NCI-H82 (cell line): ENCODE data around the gene UPK2.

ENCODE experiments used
- DNase-seq: peaks from one replicate; lab custom pipeline; 2025; lab: John Stamatoyannopoulos, UW

The UPK2 gene

GRCh38 chr11:118956094-118956846 lies at the start of gene UPK2:
Gene UPK2, plus strand, starts transcription at chr11:118956298. Its CDS starts 53 bp downstream, at chr11:118956351.
- DNase-seq: peak; percentile 87

DNA sequence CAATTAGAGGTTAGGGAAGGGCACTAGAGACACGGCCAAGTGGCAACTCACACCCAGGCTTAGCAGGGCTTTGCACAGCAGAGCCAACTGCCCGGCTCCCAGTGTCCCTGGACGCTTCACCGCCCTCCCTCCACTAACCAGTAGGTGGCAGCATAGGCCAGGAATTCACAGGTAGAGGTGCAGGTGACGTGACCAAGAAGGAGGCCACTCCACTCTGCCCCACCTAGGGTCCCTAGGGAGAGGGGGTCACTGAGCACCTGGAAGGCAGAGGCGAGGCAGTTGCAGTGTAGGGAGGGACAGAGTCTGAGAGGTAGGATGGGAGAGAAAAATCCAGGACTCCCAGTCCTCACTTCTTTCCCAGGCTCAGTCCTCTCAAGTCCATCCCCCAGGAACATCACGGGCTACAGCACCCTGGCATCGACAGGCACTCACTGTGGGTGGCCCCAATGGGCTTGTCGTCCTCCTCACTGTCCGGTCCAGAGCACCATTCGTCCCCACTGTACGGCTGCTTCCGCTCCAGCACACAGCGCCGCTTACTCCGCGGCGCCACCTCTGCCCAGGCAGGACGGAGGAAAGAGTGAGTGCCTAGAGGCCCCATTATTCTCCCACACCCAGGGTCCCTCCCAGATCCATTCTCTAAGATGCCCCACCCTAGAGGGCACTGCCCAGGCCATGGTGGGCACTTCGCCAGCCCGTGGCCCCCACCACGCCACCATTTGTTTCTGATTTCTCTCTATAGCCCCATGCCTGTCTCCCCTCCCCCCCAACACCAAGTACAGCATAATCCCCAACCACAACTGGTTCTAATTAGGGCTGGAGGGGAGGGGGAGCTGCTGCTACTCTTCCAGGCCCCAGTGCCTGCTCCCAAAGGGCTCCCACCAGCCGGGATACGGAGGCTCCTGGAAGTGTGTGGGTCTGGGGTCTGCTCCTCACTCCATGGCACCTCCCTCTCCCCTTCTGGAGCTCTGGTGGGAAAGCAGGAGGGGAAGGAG lies 48.8 kb upstream of the UPK2 start:
- peak; percentile 88 for DNase-seq

GRCh38 chr11:118908264-118908663 lies 47.8 kb upstream of the UPK2 start:
- no peak for DNase-seq

GRCh38 chr11:118908901-118909618 lies 47.0 kb upstream of the UPK2 start:
- peak; percentile 99 for DNase-seq

DNA sequence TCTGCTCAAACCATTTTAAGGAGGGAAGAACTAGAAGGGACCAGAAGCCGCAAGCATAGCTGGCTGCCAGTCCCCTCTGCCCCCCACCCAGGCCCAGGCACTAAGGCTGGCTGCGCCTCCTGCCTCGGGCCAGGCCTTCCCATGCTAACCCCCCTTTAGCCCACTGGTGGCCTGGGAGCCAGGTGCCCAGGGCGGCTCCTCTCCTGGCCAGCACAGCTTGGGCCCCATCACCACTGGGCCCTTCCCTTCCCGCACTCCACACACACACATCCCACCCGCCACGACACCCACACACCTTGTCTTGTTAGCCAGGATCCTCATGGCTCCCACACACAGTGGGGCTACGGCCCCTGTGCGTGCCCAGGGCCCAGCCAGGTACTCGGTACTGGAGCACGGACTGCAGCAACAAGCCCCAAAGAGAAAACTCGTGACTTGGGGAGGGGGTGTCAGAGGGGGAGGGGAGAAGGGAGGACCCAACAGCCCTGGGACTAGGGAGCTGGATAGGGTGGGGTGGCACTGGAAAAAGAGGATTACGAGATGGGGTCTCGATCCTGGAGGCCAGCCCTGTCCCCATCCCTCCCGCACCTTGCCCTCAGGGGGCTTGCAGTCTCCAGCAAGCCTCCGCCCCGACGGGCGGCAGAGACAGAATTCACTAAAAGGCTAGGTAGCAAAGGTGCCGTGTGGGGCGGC lies 46.3 kb upstream of the UPK2 start:
- DNase-seq: no peak

DNA sequence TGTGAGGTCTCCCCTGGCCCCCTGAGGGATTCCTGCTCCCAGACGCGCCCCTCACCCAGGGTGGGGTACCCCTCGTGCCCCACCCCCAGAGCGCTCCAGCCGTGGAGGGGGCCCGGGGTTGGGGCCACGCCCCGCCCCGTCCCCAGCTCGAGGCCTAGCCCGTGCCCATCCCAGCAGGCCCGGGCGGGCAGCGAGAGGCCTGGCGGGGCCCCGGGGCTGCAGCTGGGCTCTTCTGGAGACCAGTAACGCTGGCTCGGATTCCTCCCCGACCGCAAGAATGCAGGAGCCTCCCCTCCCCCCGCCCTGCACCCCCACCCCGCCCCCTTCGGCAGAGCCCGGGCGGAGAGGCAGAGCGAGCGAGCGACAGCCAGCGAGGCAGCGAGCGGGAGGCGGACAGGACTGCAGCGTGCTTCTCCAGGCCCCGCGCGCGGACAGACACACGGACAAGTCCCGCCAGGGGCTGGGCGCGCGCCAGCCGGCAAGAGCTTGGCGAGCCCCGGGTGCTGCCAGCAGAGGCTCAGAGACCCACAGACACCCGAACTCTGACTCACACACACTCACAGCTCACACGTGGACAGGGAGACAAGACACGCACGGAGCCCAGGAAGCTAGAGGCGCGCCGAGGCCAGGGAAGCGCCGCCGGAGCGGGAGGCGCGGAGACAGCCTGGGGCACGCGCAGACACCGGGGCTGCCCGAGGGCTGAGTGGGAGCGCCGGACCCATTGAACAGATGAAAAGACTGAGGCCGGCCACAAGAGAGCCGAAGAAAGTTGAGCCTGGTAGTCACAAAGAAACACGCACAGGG lies 45.6 kb upstream of the UPK2 start:
- no peak for DNase-seq

GRCh38 chr11:118911113-118911879 lies 44.8 kb upstream of the UPK2 start:
- peak; percentile 10 for DNase-seq

DNA sequence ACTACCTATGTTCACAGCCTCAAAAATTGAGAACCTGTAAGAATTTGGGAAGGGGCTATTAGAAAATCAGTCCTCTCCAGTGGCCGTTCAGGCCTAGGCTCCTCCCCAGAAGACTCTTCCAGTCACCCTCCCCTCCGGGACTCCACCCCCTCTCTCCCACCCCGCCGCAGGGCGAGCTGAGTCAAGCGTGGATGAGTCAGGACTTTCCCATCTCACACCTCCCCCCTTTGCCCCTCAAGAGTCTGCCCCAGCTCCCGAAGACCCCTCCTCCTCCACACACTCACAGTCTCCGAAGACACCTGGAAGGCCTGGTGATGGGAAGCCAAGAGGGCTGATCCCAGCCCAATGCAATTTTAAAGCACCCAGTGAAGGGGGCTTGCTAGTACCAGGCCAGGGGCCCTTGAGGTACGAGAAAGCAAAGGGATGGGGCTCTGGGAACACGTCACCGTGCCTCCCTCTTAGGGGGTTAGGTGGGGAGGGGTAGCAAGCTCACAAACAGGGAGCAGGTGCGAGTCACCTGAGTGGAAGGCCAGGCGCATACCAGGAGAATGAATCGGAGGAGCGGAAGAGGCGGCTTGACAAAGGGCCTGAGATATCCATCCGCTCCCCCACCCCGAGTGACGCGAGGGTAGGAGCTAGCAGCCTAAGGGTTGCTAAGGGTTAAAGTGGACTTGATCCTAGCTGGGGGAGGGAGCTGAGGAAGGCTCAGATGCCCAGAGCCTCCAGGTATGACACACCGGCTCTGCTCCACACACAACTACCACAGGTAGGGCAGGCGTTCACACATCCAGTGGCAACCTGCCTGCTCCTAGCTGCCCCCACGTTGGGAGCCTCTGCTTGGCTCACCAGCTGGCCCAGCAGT lies 44.0 kb upstream of the UPK2 start:
- peak; percentile 69 for DNase-seq

DNA sequence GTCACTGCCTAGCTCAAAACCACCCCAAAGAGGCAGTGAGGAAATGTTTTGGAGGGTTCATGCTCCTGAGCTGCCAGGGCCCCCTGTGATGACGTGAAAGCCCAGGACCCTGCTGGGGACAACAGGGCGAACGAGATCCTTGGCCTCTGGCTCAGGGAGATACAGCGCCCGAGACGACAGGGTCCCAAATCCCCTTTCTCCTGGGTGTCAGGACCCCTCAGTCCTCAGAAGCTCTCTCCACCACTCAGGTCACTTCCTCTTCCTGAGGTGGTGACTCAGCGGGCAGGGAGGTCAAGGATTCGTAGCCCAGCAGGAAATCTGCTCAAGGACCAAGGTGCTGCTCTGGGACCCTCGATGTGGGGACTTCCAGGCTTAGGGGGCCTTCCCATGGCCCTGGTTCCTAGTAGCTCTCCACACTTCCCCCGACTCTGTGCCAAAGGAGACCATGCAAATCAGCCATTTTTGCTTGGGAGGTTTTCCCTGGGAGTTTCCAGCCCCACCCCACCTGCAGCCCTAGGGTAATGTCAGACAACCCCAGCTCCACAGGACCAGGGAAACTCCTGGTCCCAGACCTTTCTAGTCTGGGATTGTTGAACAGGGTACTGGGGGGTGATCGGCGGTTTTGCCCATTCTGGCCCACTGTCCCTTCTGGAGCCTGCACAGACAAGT lies 43.2 kb upstream of the UPK2 start:
- no peak for DNase-seq

GRCh38 chr11:118913411-118914125 lies 42.5 kb upstream of the UPK2 start:
- DNase-seq: no peak

GRCh38 chr11:118914178-118914918 lies 41.8 kb upstream of the UPK2 start:
- DNase-seq: no peak

- no peak for DNase-seq
Observed at GRCh38 chr11:118914987-118915386, 41.1 kb upstream of the UPK2 start.

DNA sequence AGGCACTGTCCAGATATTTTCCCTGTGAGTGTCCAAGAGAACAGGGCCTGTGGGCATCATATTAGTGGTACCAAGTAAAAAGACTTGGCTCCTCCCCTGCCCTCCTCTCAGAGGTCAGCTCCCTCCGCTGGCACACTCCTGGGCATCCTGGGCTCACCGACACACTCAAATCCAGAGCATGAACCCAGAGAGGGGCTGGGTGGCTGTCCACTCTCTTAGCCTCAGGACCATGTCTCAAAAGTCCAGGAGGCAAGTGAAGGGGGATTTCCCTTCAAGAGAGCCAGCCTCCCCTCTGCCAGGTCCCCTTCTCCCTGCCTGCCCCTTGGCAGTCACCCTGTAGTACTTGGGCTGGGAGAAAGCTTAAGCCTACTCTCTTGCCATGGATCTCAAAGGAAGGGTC lies 40.7 kb upstream of the UPK2 start:
- no peak for DNase-seq

- DNase-seq: no peak
Observed at GRCh38 chr11:118915941-118916841, 39.9 kb upstream of the UPK2 start.

DNA sequence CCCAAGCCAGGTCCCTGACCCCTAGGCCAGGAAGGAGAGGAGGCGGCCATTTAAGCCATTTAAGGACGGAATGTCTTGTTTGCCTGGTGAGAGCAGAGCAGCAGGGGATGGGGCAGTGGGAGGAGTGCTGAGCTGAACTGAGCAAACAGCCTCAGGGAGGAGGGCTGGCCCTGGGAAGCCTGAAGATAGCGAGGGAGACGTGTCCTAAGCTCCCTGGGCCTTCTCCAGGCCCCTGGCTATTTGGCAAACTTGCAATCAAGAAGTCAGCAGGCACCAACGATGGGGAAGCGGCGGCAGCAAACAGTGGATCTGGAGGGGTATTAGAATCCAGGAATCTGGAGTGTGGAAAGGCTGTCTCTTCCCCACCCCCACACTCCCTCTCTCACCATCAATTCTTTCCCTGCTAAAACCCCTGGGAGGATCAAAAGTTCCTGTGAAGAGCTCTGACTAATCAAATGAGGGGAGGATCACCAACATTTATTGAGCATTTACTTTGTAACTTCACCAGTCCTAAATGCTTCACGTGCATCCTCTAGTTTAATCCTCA lies 39.2 kb upstream of the UPK2 start:
- no peak for DNase-seq
